B cell (primary cell): ENCODE data around the gene MTSS2. TPM values are rescaled to one million over a fixed set of nuclear protein-coding genes. Genes with fewer than 3 reads are reported as not detected.

Experiments
- ATAC-seq: fragments of 200-7000 bp; cut with Tn5 transposase; one replicate; pipeline ENCODE4 v1.10.0; 2021; ENCODE audit warnings: low read depth, mild to moderate bottlenecking, moderate number of reproducible peaks, moderate library complexity
- CTCF ChIA-PET: fragments of 350-600 bp; sonication (Branson Sonifier 250); formaldehyde crosslinking; loops from one replicate; lab custom pipeline; 2021; ENCODE audit warnings: antibody characterized with exemption, inconsistent platforms; lab: Charles Lee
- POLR2A ChIA-PET: fragments of 350-600 bp; sonication (Branson Sonifier 250); formaldehyde crosslinking; loops from one replicate; lab custom pipeline; 2021; ENCODE audit warnings: antibody characterized with exemption; lab: Charles Lee
- DNase-seq: peaks from one replicate; pipeline ENCODE4 v3.0.0; 2013
- H2AFZ ChIP-seq: 2 replicates; pipeline ENCODE4 v1.6.1; 2012; ENCODE audit warnings: mild to moderate bottlenecking, low read depth, low read length; ENCODE audit not compliant: insufficient read depth, poor library complexity, severe bottlenecking
- H3K27ac ChIP-seq, 2 donors: 1 replicate in 1 of 2; 2 replicates in 1 of 2; pipeline ENCODE4 v1.5.1; 2012 to 2013; ENCODE audit warnings: low read length in 2 of 2, mild to moderate bottlenecking in 2 of 2, moderate library complexity in 1 of 2
- H3K27me3 ChIP-seq, 4 experiments: fragments of 200-600 bp in 1 of 4; sonication (generic) in 1 of 4; replicated peaks in 1 of 4; 1 replicate in 2 of 4; 2 replicates in 2 of 4; pipeline versions ENCODE4 v1.6.1 to v1.7.0; 2013 to 2016; ENCODE audit warnings: low read length in 3 of 4, mild to moderate bottlenecking in 2 of 4, mixed read lengths in 1 of 4, moderate library complexity in 1 of 4; ENCODE audit not compliant: insufficient read depth in 4 of 4, control insufficient read depth in 3 of 4; ENCODE audit errors: control extremely low read depth in 1 of 4
- H3K36me3 ChIP-seq, 2 experiments: replicated peaks in 1 of 2; 1 replicate in 1 of 2; 2 replicates in 1 of 2; pipeline versions ENCODE4 v1.6.1 to v1.7.1; 2013; ENCODE audit warnings: low read length in 1 of 2; ENCODE audit not compliant: insufficient read depth in 2 of 2, control insufficient read depth in 1 of 2; ENCODE audit errors: control extremely low read depth in 1 of 2, extremely low read depth in 1 of 2
- H3K4me1 ChIP-seq, 2 donors: fragments of 200-600 bp in 1 of 2; sonication (generic) in 1 of 2; 1 replicate in 1 of 2; 2 replicates in 1 of 2; pipeline versions ENCODE4 v1.5.1 to v1.6.1; 2013 to 2017; ENCODE audit warnings: low read length in 2 of 2; ENCODE audit not compliant: control insufficient read depth in 2 of 2, insufficient read depth in 2 of 2
- H3K4me2 ChIP-seq: replicated peaks from 2 replicates; pipeline ENCODE3; 2012; ENCODE audit warnings: mild to moderate bottlenecking, low read depth, low read length; ENCODE audit not compliant: poor library complexity, severe bottlenecking
- H3K4me3 ChIP-seq, 5 experiments: fragments of 200-600 bp in 1 of 5; sonication (generic) in 1 of 5; 1 replicate in 3 of 5; 2 replicates in 2 of 5; pipeline versions ENCODE4 v1.5.1 to v1.7.0; 2011 to 2016; ENCODE audit warnings: low read length in 4 of 5, mild to moderate bottlenecking in 4 of 5, low read depth in 2 of 5, control low read depth in 1 of 5, moderate library complexity in 1 of 5; ENCODE audit not compliant: insufficient read depth in 1 of 5; ENCODE audit errors: control extremely low read depth in 1 of 5, extremely low read depth in 1 of 5
- H3K79me2 ChIP-seq: fragments of 200-600 bp; sonication (generic); one replicate; pipeline ENCODE4 v1.6.0; 2016; ENCODE audit warnings: low read length; ENCODE audit not compliant: control insufficient read depth, insufficient read depth
- H3K9ac ChIP-seq: fragments of 200-600 bp; sonication (generic); 2 replicates; pipeline ENCODE4 v1.6.1; 2017; ENCODE audit warnings: mild to moderate bottlenecking, low read length, moderate library complexity
- H3K9me3 ChIP-seq, 3 donors: one replicate each; pipeline versions ENCODE4 v1.6.1 to v1.7.1; 2013; ENCODE audit warnings: low read length in 2 of 3; ENCODE audit not compliant: control insufficient read depth in 2 of 3, insufficient read depth in 1 of 3; ENCODE audit errors: control extremely low read depth in 1 of 3
- H4K20me1 ChIP-seq: 2 replicates; pipeline ENCODE4 v1.6.0; 2012; ENCODE audit warnings: mild to moderate bottlenecking, low read length; ENCODE audit not compliant: insufficient read depth, control insufficient read depth, poor library complexity, severe bottlenecking
- H3K27ac Mint-ChIP-seq: one replicate; pipeline ENCODE4 v1.8.0; 2021; ENCODE audit warnings: mixed read lengths
- H3K27me3 Mint-ChIP-seq: one replicate; pipeline ENCODE4 v1.8.0; 2021; ENCODE audit warnings: mixed read lengths
- H3K4me1 Mint-ChIP-seq: one replicate; pipeline ENCODE4 v1.8.0; 2021; ENCODE audit warnings: mixed read lengths
- H3K4me3 Mint-ChIP-seq: one replicate; pipeline ENCODE4 v1.8.0; 2021; ENCODE audit warnings: mixed read lengths
- H3K9me3 Mint-ChIP-seq: one replicate; pipeline ENCODE4 v1.8.0; 2022; ENCODE audit warnings: mixed read lengths; ENCODE audit not compliant: insufficient read depth
- CTCF ChIP-seq: fragments of 200-600 bp; IDR thresholded peaks from one replicate; pipeline ENCODE4 v1.8.0; 2022; ENCODE audit warnings: antibody characterized with exemption, mild to moderate bottlenecking
- EZH2 ChIP-seq: IDR thresholded peaks from 2 replicates; pipeline ENCODE4 v1.6.1; 2012; ENCODE audit warnings: borderline replicate concordance, low read depth, mild to moderate bottlenecking, moderate library complexity, low read length; ENCODE audit not compliant: insufficient read depth, poor library complexity, severe bottlenecking
- WGBS: methylation state at CpG from one replicate; pipeline ENCODE4 v1.1.5; 2013; ENCODE audit warnings: missing lambda C conversion rate; ENCODE audit not compliant: insufficient coverage; 5-methylcytosine and 5-hydroxymethylcytosine counted together
- intact Hi-C: fragments of 100-400 bp; cut with micrococcal nuclease; formaldehyde crosslinking; loops from one replicate; pipeline ENCODE4 v1.10.0; 2022
- polyA plus RNA-seq: library from polyadenylated mRNA; depleted of rRNA; stranded (reverse); fragments of >200 nt; gene quantifications from 2 replicates; pipeline ENCODE4 v1.2.3, GENCODE V29; 2012
- total RNA-seq, 2 donors: library from RNA; stranded (reverse); fragments of 120-200 nt in 1 of 2; gene quantifications; 1 replicate in 1 of 2; 2 replicates in 1 of 2; pipeline versions ENCODE4 v1.2.3 to v1.2.4, GENCODE V29; 2013 to 2022

Gene MTSS2
- total and polyA plus RNA-seq, 2 donors (not counting 1 experiment from before 2014, with no cell fraction given): 1.6 to 2.6 TPM

DNA sequence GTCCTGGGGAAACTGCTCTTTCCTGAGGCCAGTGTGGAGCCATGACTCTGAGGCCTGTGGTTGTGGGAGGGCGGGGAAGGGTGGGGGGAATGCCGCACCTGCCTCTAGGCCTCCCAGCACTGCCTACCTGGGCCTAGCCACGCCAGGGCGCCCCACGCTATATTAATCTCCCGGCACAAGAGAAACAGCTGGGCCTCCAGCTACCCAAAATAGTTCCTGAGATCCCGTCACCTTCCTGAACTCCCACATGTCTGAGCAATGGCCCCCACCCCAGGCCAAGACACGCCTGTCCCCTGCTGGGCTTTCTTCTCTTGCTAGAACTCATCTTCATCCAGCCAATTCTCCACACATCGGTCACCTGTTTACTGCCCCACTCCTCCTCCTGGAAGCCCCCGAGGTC lies 13.0 kb upstream of the MTSS2 start:
- H2AFZ ChIP-seq: no peak overlapping the region
- intact Hi-C loops: no loop called here
- H3K27me3 ChIP-seq: no peaks in the 10 kb centered on the region
- Mint-ChIP-seq H3K27ac (no peak overlapping the region), H3K4me3 (no peak overlapping the region), H3K4me1 (no peaks in the 10 kb centered on the region), H3K9me3 (no peaks in the 10 kb centered on the region), H3K27me3 (no peaks in the 10 kb centered on the region)
- ChIA-PET CTCF (no interaction called here), POLR2A (no interaction called here)
- H3K4me3 ChIP-seq: no peak overlapping the region
- TF ChIP-seq CTCF (no peak), EZH2 (no peak)
- peaks cover 8% of the 10 kb centered on the region for H4K20me1 ChIP-seq
- no peaks in the 10 kb centered on the region for H3K79me2 ChIP-seq
- no peak overlapping the region for H3K27ac ChIP-seq
- 92% methylated on average over 10 of the region's 10 CpGs for WGBS
- no peaks in the 10 kb centered on the region for H3K9me3 ChIP-seq
- ATAC-seq: no peak
- peaks cover 0 to 11% of the 10 kb centered on the region in 2 experiments for H3K36me3 ChIP-seq
- H3K9ac ChIP-seq: no peak overlapping the region
- H3K4me1 ChIP-seq: no peaks in the 10 kb centered on the region
- DNase-seq: no peak
- H3K4me2 ChIP-seq: no peak overlapping the region

DNA sequence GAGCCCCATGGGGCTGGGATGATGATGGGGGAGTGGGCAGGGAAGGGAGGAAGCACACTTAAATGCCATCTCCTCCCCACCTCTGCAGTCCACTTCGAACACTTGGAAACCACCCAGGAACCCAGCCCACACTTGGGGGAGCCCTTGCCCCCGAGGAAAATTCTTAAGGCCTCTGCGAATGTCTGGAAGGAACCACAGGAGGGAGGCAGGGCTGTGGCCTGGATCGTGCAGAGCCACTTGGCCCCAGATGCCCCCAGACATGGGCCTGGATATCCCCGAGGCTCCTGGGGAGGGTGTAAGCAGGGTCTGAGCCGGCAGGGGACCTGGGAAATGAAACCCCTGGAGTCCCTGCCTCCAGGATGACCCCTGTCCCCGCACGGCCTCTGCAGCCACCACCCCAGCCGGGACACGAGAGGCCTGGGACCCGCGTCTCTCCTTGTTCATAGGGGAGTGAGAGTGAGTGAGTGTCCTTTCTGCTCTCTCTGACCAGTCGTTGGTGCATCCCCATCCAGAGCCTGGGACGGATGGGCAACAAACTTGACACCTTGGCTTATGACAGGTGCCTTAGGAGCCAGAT lies 11.8 kb upstream of the MTSS2 start:
- H4K20me1 ChIP-seq: peaks cover 8% of the 10 kb centered on the region
- H3K79me2 ChIP-seq: no peaks in the 10 kb centered on the region
- H3K9me3 ChIP-seq: no peaks in the 10 kb centered on the region
- no peak overlapping the region for H3K9ac ChIP-seq
- H3K27me3 ChIP-seq: no peaks in the 10 kb centered on the region
- intact Hi-C loops: no loop called here
- no peak overlapping the region for H2AFZ ChIP-seq
- ChIA-PET POLR2A (no interaction called here), CTCF (no interaction called here)
- DNase-seq (no peak), ATAC-seq (no peak)
- H3K4me2 ChIP-seq: no peak overlapping the region
- Mint-ChIP-seq H3K4me1 (no peaks in the 10 kb centered on the region), H3K4me3 (no peak overlapping the region), H3K27ac (no peak overlapping the region), H3K27me3 (no peaks in the 10 kb centered on the region), H3K9me3 (no peaks in the 10 kb centered on the region)
- peaks cover 0 to 14% of the 10 kb centered on the region in 2 experiments for H3K36me3 ChIP-seq
- no peak for TF ChIP-seq CTCF
- no peak for TF ChIP-seq EZH2
- no peaks in the 10 kb centered on the region for H3K4me1 ChIP-seq
- 88% methylated on average over 13 of the region's 14 CpGs for WGBS
- H3K4me3 ChIP-seq: no peak overlapping the region
- no peak overlapping the region for H3K27ac ChIP-seq
